ENCODE results near the gene PDK3. TPM values are rescaled to one million over a fixed set of nuclear protein-coding genes. Genes with fewer than 3 reads are reported as not detected.

Gene PDK3
- total RNA-seq, 4 donors from 2014 or later = 5.4 to 20.6 (median 12.8) TPM

DNA sequence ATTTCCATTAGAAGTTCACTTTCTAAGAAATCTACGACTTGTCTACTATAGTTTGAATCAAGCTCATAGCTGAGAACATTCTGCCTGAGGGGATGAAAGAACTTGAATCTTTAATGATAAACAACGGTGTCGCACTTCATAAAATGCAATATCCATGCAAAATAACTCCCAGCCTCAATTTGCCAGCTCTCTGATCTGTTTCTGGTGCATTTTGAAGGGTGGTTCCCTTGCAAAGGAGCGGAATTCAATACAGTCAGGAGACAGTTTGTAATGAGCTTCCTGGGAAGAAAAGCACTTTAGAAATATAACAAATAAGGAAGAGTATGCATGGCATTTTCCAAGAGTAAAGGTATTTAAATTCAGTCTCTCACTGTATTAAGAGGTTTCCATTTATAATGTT lies 102.1 kb downstream of the PDK3 start:
- TF ChIP-seq POLR2A (IDR thresholded peaks at IDR 0.05) (no peak), CTCF (IDR thresholded peaks at IDR 0.05) (no peak)

GRCh38 chrX:24574743-24575142 lies 109.7 kb downstream of the PDK3 start:
- Histone ChIP-seq H3K4me1 (no peaks in the 10 kb centered on the region), H3K36me3 (no peaks in the 10 kb centered on the region), H3K27me3 (no peaks in the 10 kb centered on the region), H3K4me3 (no peak overlapping the region), H3K27ac (no peak overlapping the region), H3K9me3 (no peaks in the 10 kb centered on the region)
- WGBS, 2 donors = 73% methylated on average over 2 of the region's 4 CpGs; no CpG with 5 or more reads in 1 of the 2 donors
- no peak for TF ChIP-seq CTCF (IDR thresholded peaks at IDR 0.05)
- no peak for TF ChIP-seq POLR2A (IDR thresholded peaks at IDR 0.05)
- intact Hi-C loops (cut with DNase I) = no loop called here
- DNase-seq = no peak

More for the DNA sequence above, 102.1 kb downstream of the PDK3 start:
- Histone ChIP-seq H3K4me1 (no peaks in the 10 kb centered on the region), H3K27me3 (no peaks in the 10 kb centered on the region), H3K27ac (peak overlapping the region in 2 of 4 donors; percentile 30 to 58), H3K36me3 (no peaks in the 10 kb centered on the region), H3K4me3 (no peak overlapping the region), H3K9me3 (no peaks in the 10 kb centered on the region)
- intact Hi-C loops (cut with DNase I) = no loop called here
- no peak for DNase-seq
- WGBS, 2 donors = 72 to 80% methylated on average over 3 to 4 of the region's 4 CpGs

GRCh38 chrX:24575496-24575895 lies 110.4 kb downstream of the PDK3 start:
- no peak for TF ChIP-seq POLR2A (IDR thresholded peaks at IDR 0.05)
- no peak for TF ChIP-seq CTCF (IDR thresholded peaks at IDR 0.05)
- WGBS, 2 donors = 57% methylated on average over 1 of the region's 1 CpG
- Histone ChIP-seq H3K27ac (no peak overlapping the region), H3K4me3 (no peak overlapping the region), H3K27me3 (no peaks in the 10 kb centered on the region), H3K36me3 (no peaks in the 10 kb centered on the region), H3K9me3 (no peaks in the 10 kb centered on the region), H3K4me1 (no peaks in the 10 kb centered on the region)
- no peak for DNase-seq
- intact Hi-C loops (cut with DNase I) = no loop called here

DNA sequence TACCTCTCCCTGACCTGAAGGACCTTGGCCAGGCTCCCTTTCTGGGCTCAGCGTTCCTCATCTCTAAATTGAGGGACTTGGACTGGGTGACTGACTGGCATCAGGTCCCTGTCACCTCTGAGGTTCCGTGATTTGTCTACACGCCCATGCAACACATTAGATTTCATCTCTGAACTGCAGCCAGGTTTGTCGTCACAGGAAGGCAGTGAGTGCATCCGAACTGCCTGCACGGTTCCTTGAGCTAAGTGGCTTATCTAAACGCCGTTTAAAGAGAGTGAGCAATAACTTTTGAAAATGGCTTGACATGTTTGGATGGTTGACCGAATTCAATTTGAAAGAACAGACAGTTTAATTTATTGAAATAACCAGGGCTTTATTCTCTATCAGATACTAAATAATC lies 112.0 kb downstream of the PDK3 start:
- TF ChIP-seq CTCF (IDR thresholded peaks at IDR 0.05) (no peak), POLR2A (IDR thresholded peaks at IDR 0.05) (no peak)
- no peak for DNase-seq
- intact Hi-C loops (cut with DNase I) = no loop called here
- no peak overlapping the region for H3K4me3 ChIP-seq
- H3K27me3 ChIP-seq = no peaks in the 10 kb centered on the region
- H3K9me3 ChIP-seq = no peaks in the 10 kb centered on the region
- H3K27ac ChIP-seq = no peak overlapping the region
- 63 to 71% methylated on average over 4 to 9 of the region's 9 CpGs for WGBS, 2 donors
- no peaks in the 10 kb centered on the region for H3K36me3 ChIP-seq
- no peaks in the 10 kb centered on the region for H3K4me1 ChIP-seq

Small RNA genes lying within 50 kb of the gene (small RNA-seq; reads per million reads assigned to genes)
- gene SNRPEP9 = 0 reads per million in 4 donors

Other genes with a start within 250 kb of the PDK3 start
- not detected for gene SUPT20HL2, start 151.2 kb upstream of the PDK3 start, total RNA-seq
- gene SUPT20HL1, start 104.6 kb upstream of the PDK3 start, total RNA-seq = not detected
- gene PCYT1B, start 182.1 kb downstream of the PDK3 start, total RNA-seq = 1 to 10 TPM in 3 of 4 donors, under 1 TPM in 1; 0.13 to 3.5 (median 1.7) TPM
- gene POLA1, start 228.6 kb downstream of the PDK3 start, total RNA-seq = 10 to 100 TPM in 3 of 4 donors, 1 to 10 TPM in 1; 5.3 to 14.7 (median 13.1) TPM